Middle frontal gyrus (tissue), 1 donor: ENCODE data around the gene GNAS-AS1.

Experiments
- DNase-seq: peaks from one replicate; pipeline ENCODE4 v3.0.0-alpha.2; 2015; ENCODE audit warnings: low spot score; ENCODE audit errors: extremely low spot score

The GNAS-AS1 gene

GRCh38 chr20:58850693-58851174, at the start of gene GNAS-AS1:
TSS of gene GNAS-AS1 (minus strand) at chr20:58850902.
- DNase-seq, result no peak

DNA sequence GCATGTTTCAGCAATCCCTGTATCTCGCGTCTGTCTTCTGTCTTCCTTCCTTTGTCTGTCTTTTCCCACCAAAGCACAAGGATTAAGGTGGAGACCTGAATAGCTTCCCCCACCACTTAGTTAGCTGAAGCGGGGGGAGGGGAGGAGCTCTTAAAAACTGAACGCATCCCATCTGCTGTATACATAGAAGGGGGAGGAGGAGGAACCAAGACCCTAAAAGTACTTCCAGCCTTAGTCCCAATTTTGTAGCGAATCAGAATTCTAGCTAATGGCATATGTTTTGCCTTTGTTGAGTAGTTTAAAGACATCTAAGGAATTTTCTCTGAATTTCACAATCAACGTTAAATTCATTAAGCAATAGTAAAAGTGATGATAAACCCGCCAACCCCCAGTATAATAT, 49.7 kb upstream of the GNAS-AS1 start:
- no peak for DNase-seq

GRCh38 chr20:58899512-58899911, 48.8 kb upstream of the GNAS-AS1 start:
- no peak for DNase-seq

GRCh38 chr20:58898629-58899408, 48.1 kb upstream of the GNAS-AS1 start:
- no peak for DNase-seq

GRCh38 chr20:58897488-58897887, 46.8 kb upstream of the GNAS-AS1 start:
- DNase-seq, result no peak

GRCh38 chr20:58896820-58897219, 46.1 kb upstream of the GNAS-AS1 start:
- DNase-seq, result no peak

DNA sequence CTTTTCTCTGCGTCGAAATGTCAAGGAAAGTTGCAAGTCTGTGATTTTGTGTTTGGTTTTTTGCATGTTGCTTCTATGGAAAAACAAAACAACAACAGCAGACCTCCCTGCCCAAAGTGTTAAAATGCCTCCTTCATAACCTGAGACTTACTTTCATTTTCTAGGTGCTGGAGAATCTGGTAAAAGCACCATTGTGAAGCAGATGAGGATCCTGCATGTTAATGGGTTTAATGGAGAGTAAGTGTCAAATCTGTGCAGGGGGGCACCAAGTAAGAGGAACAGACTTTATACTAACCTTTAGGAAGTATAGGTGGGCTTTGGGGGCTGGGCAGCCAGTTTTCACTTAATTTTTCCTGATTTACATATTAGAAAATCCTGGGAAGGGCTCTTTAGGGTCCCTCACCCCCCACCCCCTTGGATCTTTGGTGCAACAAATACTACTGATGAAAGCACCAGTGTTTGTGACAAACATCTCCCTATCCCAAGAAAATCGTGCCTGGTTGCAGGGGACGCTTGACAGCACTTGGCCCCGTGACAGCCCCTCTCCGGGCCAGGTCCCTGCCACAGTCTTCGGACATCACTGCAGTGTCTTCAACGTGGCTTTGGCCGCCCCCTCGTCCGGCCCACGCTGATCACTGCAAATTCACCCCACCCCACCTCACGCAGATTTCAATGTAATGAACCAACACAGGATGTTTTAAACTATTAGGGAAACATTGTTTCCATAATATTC, 44.9 kb upstream of the GNAS-AS1 start:
- DNase-seq, result no peak

DNA sequence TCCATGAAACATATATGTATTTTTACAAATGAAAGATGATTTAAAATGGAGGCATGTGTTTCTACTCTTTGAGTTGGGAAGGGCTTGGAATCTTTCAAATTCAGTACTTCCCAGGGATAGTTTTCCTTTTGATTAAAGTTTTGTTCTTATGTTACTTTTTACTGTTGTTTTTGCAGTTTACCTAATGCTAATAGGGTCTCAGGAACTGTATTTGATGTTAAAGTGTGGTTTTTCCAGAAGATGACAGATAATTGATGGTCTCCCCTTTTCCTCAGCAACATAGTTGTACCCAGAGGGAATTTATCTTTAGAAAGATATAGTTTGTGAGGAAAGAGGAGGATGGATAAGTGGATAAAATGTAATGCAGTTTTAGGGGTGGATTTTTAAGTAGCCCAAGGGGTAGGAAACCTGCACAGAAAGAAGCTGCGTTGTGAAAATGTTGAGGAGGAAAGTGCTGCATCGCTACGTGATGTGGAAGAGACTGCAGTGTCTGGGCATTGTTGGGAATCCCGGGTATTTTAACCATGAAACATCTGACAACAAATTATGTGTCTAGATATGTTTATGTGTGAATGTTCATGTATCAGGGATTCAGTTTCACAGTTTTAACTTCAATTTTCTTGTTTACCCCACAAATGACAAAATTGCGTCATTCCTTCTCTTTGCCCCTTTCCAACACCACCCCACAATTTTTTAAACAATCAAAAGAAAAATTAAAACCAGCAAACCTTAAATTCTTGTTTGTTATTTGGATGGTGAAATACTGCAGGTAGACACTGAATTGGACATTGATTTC, 44.1 kb upstream of the GNAS-AS1 start:
- no peak for DNase-seq

- DNase-seq, result no peak
Measured at GRCh38 chr20:58893355-58894120, 42.8 kb upstream of the GNAS-AS1 start.

- DNase-seq, result no peak
Measured at GRCh38 chr20:58892932-58893224, 42.2 kb upstream of the GNAS-AS1 start.

DNA sequence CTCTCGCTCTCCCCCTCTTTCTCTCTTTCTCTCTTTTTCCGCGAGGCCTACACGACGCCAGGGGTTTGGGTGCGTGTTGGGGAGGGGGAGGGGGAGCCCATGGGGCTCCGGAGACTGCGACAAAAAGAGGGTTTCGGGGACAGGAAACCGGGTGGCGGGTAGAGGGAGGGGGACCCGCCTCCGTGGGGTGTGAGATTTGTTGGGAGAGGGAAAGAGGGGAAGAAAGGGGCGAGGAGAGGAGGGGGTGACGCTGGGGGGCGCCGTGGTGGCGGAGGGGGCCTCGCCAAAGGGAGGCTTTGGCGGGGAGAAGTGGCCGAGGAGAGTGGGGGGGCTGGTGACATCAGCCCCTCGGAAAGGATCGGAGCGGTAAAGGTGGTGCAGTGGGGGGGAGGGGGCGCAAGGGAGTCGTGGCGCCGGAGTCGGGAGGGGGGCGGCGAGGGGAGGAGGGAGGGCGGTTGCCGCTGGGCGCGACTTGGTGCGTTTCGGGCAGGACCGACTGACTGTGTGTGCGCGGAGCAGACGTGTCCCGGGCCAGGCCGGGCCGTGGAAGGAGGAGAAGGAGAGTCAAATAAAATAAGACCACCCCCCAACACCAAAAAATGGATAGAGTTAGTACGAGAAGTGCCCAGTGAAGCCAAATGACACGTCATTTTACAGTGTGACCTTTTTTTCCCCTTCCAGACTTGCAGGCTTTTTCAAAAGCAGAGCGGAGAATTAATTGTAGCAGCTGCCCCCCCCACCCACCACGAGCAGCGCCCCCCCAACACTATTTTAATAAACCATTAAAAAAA, 41.6 kb upstream of the GNAS-AS1 start:
- DNase-seq, result no peak

DNA sequence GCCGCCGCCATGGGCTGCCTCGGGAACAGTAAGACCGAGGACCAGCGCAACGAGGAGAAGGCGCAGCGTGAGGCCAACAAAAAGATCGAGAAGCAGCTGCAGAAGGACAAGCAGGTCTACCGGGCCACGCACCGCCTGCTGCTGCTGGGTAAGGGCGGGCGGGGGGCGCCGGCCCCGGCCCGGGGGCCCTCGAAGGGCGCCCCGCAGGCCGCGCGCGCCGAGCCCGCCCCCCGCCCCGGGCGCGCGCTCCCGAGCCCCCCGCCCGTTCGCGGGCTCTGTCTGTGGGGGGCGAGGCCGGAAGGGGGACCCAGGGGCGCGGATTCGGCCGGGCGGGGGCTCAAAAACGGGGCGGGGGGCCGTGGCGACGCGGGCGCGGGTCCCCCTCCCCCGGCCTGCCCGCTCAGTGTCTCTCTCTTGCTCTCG, 41.0 kb upstream of the GNAS-AS1 start:
- no peak for DNase-seq

DNA sequence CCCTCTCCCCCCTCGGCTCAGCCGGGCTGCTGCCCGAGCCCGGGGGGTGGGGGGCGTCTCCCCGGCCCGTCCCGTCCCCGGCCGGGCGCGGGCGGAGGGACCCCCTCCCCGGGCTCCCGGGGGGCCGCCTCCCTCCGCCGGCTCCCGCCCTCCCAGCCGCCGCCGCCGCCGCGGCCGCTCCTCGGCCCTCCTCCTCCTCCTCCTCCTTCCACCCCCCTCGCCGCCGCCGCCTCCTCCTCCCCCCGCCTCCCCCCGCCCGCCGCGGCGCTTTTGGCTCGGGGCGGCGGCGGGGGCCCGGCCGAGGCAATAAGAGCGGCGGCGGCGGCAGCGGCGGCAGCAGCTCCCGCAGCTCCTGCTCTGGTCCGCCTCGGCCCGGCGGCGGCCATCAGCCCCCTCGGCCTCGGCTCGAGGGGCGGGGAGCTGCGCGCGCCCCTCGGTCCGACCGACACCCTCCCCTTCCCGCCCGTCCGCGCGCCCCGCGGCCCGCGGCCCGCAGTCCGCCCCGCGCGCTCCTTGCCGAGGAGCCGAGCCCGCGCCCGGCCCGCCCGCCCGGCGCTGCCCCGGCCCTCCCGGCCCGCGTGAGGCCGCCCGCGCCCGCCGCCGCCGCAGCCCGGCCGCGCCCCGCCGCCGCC, 40.5 kb upstream of the GNAS-AS1 start:
- no peak for DNase-seq

DNA sequence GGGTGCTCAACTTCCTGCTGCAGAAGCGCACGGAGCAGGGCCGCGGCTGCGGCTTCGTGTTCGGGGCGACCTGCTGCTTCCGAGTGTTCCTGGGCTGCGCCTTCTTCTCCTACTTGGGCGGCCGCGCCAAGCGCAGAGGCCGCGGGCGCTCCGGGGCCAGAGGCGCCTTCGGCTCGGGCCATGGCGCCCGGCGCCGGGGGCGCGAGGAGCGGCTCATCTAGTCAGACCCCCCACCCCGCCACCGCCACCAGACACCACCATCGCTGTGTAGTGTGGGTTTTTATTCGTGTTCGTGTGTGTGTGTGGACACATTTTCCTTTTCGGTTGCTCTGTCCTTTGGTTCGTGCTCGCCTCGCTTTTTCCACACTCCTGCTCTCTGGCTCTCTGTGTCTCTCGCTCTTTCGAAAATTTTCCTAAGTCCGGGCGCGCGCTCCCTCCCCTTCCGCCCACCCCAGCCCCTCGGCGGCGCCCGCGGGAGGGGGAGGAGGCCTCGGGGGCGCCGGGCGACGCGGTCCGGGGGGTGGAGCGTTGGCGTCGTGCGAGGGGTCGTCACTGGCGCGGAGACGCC, 39.9 kb upstream of the GNAS-AS1 start:
- DNase-seq, result no peak

- DNase-seq, result no peak
Measured at GRCh38 chr20:58889798-58890517, 39.3 kb upstream of the GNAS-AS1 start.

DNA sequence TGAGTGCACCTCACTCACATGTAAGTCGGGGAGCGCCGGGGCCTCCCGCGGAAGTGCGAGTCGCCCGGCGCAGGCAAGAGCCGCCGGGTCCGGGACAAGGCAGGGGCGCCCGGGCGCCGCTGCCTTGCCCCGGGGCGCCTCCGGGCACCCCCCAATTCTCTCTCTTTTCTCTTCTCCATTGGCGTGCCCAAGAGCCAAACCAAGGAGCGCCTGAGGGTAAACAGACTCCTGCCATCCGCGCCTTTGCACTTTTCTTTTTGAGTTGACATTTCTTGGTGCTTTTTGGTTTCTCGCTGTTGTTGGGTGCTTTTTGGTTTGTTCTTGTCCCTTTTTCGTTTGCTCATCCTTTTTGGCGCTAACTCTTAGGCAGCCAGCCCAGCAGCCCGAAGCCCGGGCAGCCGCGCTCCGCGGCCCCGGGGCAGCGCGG, 38.6 kb upstream of the GNAS-AS1 start:
- no peak for DNase-seq

DNA sequence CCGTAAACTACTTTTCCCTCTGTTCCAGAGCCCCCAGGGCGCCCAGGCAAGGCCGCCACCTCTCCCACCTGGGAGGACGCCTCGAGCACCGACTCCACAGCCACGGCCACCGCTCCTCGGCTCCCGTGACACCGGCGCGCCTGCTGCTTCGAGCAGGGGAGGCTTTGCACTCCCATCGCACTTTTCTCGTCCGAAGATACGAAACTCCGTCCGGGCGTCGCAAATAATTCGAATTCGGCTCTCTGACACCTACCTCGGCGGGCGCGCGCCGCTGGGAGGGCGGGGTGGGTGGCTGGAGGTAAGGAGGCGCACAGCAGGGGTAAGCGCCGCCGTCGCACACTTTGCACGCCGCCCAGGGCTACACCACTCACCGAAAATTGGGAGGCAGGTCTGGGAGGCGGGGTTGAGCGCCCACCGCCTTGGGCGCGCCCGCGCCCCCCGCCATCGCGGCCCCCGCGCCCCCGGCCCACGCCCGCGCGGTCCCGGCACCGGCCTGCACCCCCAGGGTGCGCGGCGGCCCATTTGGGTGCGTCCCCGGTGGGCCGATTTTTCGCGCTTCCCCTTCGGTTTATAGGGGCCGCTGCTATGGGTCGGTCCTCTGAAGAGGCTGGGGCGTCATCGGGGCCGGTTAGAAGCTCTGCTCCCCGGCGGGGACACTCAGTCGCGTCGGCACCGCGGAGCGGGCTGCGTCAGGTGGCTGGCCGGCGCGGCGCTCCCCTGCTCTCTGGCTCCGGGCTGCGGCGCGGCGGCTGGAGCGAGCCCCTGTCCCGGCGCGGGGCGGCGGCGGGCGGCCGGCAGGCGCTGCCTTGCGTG, 38.0 kb upstream of the GNAS-AS1 start:
- DNase-seq, result no peak

DNA sequence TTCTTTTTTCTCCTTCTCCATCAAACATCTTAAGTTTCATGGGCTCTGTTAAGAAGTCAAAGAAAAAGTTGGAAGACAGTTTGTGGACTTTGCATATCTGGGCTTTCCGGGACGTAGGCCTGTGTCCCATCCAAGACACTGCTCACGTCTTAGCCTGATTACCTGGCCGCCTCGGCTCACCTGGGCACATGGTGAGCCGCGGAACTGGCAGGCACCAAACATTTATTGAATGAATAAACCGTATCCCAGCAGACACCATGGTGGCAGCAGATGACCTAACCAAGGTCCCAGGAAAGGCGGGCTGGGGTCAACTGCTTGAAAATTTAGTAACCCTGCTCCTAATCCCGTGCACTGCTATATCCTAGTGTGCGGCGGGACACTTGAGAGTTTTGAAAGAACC, 37.4 kb upstream of the GNAS-AS1 start:
- no peak for DNase-seq
